Nephron (organoid): ENCODE measurements around the gene NKG7.

Source experiments
- H3K27ac Mint-ChIP-seq, 3 experiments: 2 replicates each; pipeline ENCODE4 v1.8.0; 2020; ENCODE audit warnings: mixed read lengths in 3 of 3, mild to moderate bottlenecking in 2 of 3, moderate library complexity in 1 of 3
- H3K27me3 Mint-ChIP-seq: 2 replicates; pipeline ENCODE4 v1.8.0; 2021; ENCODE audit warnings: low read depth, mild to moderate bottlenecking, moderate library complexity, mixed read lengths
- H3K36me3 Mint-ChIP-seq: 2 replicates; pipeline ENCODE4 v1.8.0; 2020; ENCODE audit warnings: low read depth, mixed read lengths
- H3K4me1 Mint-ChIP-seq: 2 replicates; pipeline ENCODE4 v1.8.0; 2020; ENCODE audit warnings: mixed read lengths
- H3K4me3 Mint-ChIP-seq, 3 experiments: 2 replicates each; pipeline ENCODE4 v1.8.0; 2020; ENCODE audit warnings: mild to moderate bottlenecking in 3 of 3, mixed read lengths in 3 of 3, moderate library complexity in 2 of 3
- H3K9me3 Mint-ChIP-seq: 2 replicates; pipeline ENCODE4 v1.8.0; 2020; ENCODE audit warnings: mixed read lengths
- CTCF ChIP-seq, 3 experiments: fragments of 200-600 bp; sonication (generic); IDR thresholded peaks; one replicate each; pipeline ENCODE4 v1.5.0; 2021; ENCODE audit warnings: antibody characterized with exemption in 3 of 3; ENCODE audit not compliant: unreplicated experiment in 3 of 3

Gene NKG7

DNA sequence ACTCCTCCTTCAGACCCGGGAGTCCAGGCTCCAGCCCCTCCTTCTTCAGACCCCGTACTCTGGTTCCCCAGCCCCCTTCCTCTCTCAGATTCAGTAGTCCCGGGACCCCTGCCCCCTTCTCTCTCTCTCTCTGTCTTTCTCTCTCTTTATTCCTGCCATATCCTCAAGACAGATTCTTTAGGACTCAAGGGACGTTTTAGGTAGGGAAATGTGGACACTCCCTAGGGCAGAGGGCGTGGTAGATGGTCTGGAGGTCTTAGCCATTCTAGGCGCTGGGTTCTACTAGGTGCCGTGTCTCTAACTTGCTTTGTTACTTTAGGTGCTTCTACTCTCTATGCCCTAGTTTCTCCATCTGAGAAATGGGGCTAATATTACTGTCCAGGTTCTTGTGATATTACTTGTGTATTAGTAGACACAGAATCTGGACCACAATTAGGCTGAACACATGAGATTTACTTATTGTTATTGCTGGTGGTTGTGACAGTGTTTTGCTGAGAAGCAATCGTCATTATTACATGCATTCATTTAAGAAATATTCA lies 18.7 kb upstream of the NKG7 start:
- H3K4me1 Mint-ChIP-seq: peaks cover 8% of the 10 kb centered on the region
- peak overlapping the region in 2 of 3 experiments; percentile 4 to 81 for H3K27ac Mint-ChIP-seq
- no peaks in the 10 kb centered on the region for H3K9me3 Mint-ChIP-seq
- TF ChIP-seq CTCF (IDR thresholded peaks at IDR 0.05; ENCODE audit: unreplicated experiment in 3 of 3): no peak
- peak overlapping the region in 2 of 3 experiments; percentile 12 to 19 for H3K4me3 Mint-ChIP-seq
- no peaks in the 10 kb centered on the region for H3K36me3 Mint-ChIP-seq
- no peaks in the 10 kb centered on the region for H3K27me3 Mint-ChIP-seq

- no peak overlapping the region for H3K4me3 Mint-ChIP-seq
- H3K4me1 Mint-ChIP-seq: peaks cover 4% of the 10 kb centered on the region
- no peaks in the 10 kb centered on the region for H3K27me3 Mint-ChIP-seq
- no peak for TF ChIP-seq CTCF (IDR thresholded peaks at IDR 0.05; ENCODE audit: unreplicated experiment in 3 of 3)
- H3K27ac Mint-ChIP-seq: no peak overlapping the region
- no peaks in the 10 kb centered on the region for H3K36me3 Mint-ChIP-seq
- H3K9me3 Mint-ChIP-seq: no peaks in the 10 kb centered on the region
These were observed 16.7 kb upstream of the NKG7 start for GRCh38 chr19:51389143-51389542.

DNA sequence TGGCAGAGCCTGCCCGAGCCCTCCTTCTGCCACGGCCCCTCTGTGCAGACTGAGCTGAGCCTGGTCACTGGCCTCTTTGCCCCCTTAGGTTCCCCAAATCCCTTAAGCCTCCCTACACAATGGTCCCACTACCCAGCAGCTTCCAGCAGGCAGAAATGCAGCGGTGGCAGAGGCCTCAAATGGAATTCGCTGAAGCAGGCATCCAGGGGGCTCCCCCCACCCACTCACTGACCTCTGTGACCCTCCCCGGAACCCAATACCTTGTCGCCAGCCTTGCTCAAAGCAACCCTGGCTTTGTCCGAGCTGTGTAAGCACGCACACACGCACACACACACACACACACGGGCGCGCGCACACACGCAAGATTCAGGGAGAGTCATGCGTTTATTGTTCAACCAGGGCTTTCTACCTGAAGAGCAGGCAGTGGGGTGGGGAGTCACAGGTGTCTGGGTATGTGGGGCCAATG lies 15.5 kb upstream of the NKG7 start, which contains the start of gene LIM2:
Gene LIM2 (minus strand): TSS at position 51 of the 466 bp plus-strand sequence. CDS start 531 bp downstream, outside the sequence.
- Mint-ChIP-seq H3K4me1 (no peaks in the 10 kb centered on the region), H3K4me3 (no peak within 1 kb of the TSS), H3K27me3 (peaks cover 4% of the 10 kb centered on the region), H3K27ac (no peak within 1 kb of the TSS), H3K9me3 (no peaks in the 10 kb centered on the region), H3K36me3 (no peaks in the 10 kb centered on the region)
- no peak for TF ChIP-seq CTCF (IDR thresholded peaks at IDR 0.05; ENCODE audit: unreplicated experiment in 3 of 3)

DNA sequence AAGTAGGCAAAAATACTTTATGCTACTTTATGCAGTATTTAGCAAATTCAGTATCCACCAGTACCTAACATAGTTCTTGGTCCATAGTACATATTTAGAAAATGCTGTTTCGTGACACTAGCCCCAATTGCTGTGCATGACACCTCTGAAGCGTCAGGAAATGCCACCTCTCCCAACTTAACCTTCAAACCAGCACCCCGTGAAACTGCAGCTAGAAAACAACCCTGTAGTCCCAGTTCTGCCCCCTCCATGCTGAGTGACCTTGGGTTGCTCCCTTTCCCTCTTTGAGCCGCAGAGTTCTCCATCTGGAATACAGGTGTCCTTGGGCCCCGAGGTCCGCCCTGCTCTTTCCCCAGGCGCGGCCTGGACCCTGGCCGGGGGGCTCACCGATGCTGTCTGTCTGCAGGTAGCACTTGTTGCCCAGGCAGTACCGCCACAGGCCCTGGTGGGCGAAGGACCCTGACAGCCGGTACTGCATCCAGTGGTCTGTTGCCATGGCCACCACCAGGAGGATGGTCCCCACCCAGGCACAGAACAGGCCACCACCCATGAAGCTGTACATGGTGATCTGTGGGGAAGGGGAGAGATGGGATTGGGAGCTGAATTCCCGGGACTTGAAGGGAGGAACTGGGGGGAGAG lies 14.5 kb upstream of the NKG7 start:
- no peaks in the 10 kb centered on the region for H3K36me3 Mint-ChIP-seq
- no peak overlapping the region for H3K4me3 Mint-ChIP-seq
- H3K9me3 Mint-ChIP-seq: no peaks in the 10 kb centered on the region
- TF ChIP-seq CTCF (IDR thresholded peaks at IDR 0.05; ENCODE audit: unreplicated experiment in 3 of 3): no peak
- H3K4me1 Mint-ChIP-seq: no peaks in the 10 kb centered on the region
- no peak overlapping the region for H3K27ac Mint-ChIP-seq
- H3K27me3 Mint-ChIP-seq: peaks cover 4% of the 10 kb centered on the region

- Mint-ChIP-seq H3K27ac (no peak overlapping the region), H3K4me1 (no peaks in the 10 kb centered on the region), H3K4me3 (no peak overlapping the region), H3K27me3 (peaks cover 10% of the 10 kb centered on the region), H3K36me3 (no peaks in the 10 kb centered on the region), H3K9me3 (no peaks in the 10 kb centered on the region)
- no peak for TF ChIP-seq CTCF (IDR thresholded peaks at IDR 0.05; ENCODE audit: unreplicated experiment in 3 of 3)
These were observed 9.6 kb upstream of the NKG7 start for GRCh38 chr19:51382004-51382403.

DNA sequence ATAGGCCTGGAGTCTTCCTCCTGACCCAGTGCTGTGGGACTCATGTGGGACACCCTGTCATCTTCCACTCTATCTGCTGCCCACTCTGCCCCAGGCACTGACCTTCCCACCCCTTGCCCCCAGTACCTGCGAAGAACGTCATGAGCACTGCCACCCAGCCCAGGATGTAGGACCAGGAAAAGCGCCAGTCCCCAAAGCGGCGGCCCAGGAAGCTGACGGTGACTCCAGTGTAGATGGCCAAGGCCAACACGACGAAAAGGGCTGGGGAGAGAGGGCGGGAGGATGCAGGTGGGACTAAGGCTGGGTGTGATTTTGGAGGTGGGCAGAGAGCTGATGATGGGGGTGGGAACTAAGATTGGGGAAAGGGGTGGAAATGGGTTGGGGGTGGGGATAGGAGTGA lies 7.9 kb upstream of the NKG7 start:
- Mint-ChIP-seq H3K4me3 (no peak overlapping the region), H3K27me3 (peaks cover 14% of the 10 kb centered on the region), H3K27ac (no peak overlapping the region), H3K9me3 (no peaks in the 10 kb centered on the region), H3K4me1 (no peaks in the 10 kb centered on the region), H3K36me3 (no peaks in the 10 kb centered on the region)
- TF ChIP-seq CTCF (IDR thresholded peaks at IDR 0.05; ENCODE audit: unreplicated experiment in 3 of 3): no peak
